NCI-H187 (cell line): Measurements from ENCODE around the gene UAP1.

ENCODE experiments used
- DNase-seq, 2 experiments: peaks; one replicate each; lab custom pipeline; 2025; lab: John Stamatoyannopoulos, UW

The UAP1 gene

GRCh38 chr1:162616848-162617247, 55.3 kb downstream of the UAP1 start:
- DNase-seq, result no peak

- DNase-seq, result no peak
Measured at GRCh38 chr1:162617513-162617912, 56.0 kb downstream of the UAP1 start.

GRCh38 chr1:162619076-162619475, 57.6 kb downstream of the UAP1 start:
- DNase-seq, result no peak

GRCh38 chr1:162621256-162621655, 59.7 kb downstream of the UAP1 start:
- DNase-seq, result no peak

- DNase-seq, result no peak
Measured at GRCh38 chr1:162625679-162626078, 64.2 kb downstream of the UAP1 start.

- no peak for DNase-seq
Measured at GRCh38 chr1:162626094-162626493, 64.6 kb downstream of the UAP1 start.

GRCh38 chr1:162626761-162627160, 65.2 kb downstream of the UAP1 start:
- no peak for DNase-seq

GRCh38 chr1:162627662-162628296, 66.3 kb downstream of the UAP1 start:
- no peak for DNase-seq

GRCh38 chr1:162629077-162629627, 67.6 kb downstream of the UAP1 start:
- DNase-seq, result no peak

GRCh38 chr1:162629651-162630050, 68.1 kb downstream of the UAP1 start:
- DNase-seq, result no peak

GRCh38 chr1:162631546-162632191, 70.1 kb downstream of the UAP1 start:
- no peak for DNase-seq

- no peak for DNase-seq
Measured at GRCh38 chr1:162632217-162632666, 70.7 kb downstream of the UAP1 start, which contains the start of gene DDR2. TSS of gene DDR2 (plus strand) at chr1:162632464. CDS start at chr1:162719064, 86,600 bp downstream.

- no peak for DNase-seq
Measured at GRCh38 chr1:162632698-162633080, 71.2 kb downstream of the UAP1 start.

- no peak for DNase-seq
Measured at GRCh38 chr1:162633081-162633762, 71.7 kb downstream of the UAP1 start.

- DNase-seq, result no peak
Measured at GRCh38 chr1:162635418-162635817, 73.9 kb downstream of the UAP1 start.

GRCh38 chr1:162639718-162640117, 78.2 kb downstream of the UAP1 start:
- no peak for DNase-seq

- no peak for DNase-seq
Measured at GRCh38 chr1:162641114-162641513, 79.6 kb downstream of the UAP1 start.

GRCh38 chr1:162644986-162645314, 83.4 kb downstream of the UAP1 start:
- no peak for DNase-seq

GRCh38 chr1:162645666-162646065, 84.1 kb downstream of the UAP1 start:
- no peak for DNase-seq

- DNase-seq, result no peak
Measured at GRCh38 chr1:162649583-162649982, 88.1 kb downstream of the UAP1 start.
